Thoracic aorta (tissue), 2 donors: ENCODE measurements around the gene RHOH. TPM values are rescaled to one million over a fixed set of nuclear protein-coding genes. Genes with fewer than 3 reads are reported as not detected.

Source experiments
- ATAC-seq: fragments of 150-250 bp; one replicate; pipeline ENCODE4 v1.8.0; 2017; ENCODE audit warnings: low read depth; ENCODE audit not compliant: insufficient number of reproducible peaks, low FRiP score
- DNase-seq: peaks from one replicate; pipeline ENCODE4 v3.0.0-alpha.2; 2020; ENCODE audit warnings: low spot score
- H3K27ac ChIP-seq, 2 donors: fragments of 200-600 bp; sonication (generic); 1 replicate in 1 of 2; 2 replicates in 1 of 2; pipeline ENCODE4 v1.5.1; 2016; ENCODE audit warnings: mild to moderate bottlenecking in 2 of 2, moderate library complexity in 2 of 2
- H3K27me3 ChIP-seq: fragments of 200-600 bp; sonication (generic); replicated peaks from 2 replicates; pipeline ENCODE4 v1.6.0; 2016; ENCODE audit warnings: mild to moderate bottlenecking; ENCODE audit not compliant: insufficient read depth
- H3K36me3 ChIP-seq: fragments of 200-600 bp; sonication (generic); one replicate; pipeline ENCODE4 v1.5.1; 2016
- H3K4me1 ChIP-seq, 2 donors: fragments of 200-600 bp; sonication (generic); 1 replicate in 1 of 2; 2 replicates in 1 of 2; pipeline versions ENCODE4 v1.5.1 to v1.6.0; 2016; ENCODE audit warnings: low read depth in 2 of 2, mild to moderate bottlenecking in 1 of 2; ENCODE audit not compliant: control insufficient read depth in 1 of 2
- H3K4me3 ChIP-seq: fragments of 200-600 bp; sonication (generic); 2 replicates; pipeline ENCODE4 v1.5.1; 2016; ENCODE audit warnings: mild to moderate bottlenecking
- H3K9me3 ChIP-seq: fragments of 200-600 bp; sonication (generic); 2 replicates; pipeline ENCODE4 v1.5.1; 2016
- CTCF ChIP-seq: fragments of 200-600 bp; sonication (generic); IDR thresholded peaks from one replicate; pipeline ENCODE4 v1.5.1; 2019; ENCODE audit warnings: antibody characterized with exemption
- total RNA-seq, 2 donors: library from RNA; depleted of rRNA; stranded (reverse); fragments of >200 nt; gene quantifications; one replicate each; pipeline versions ENCODE4 v1.1.0 to v1.2.3, GENCODE V29; 2016

RHOH gene
- total RNA-seq, 2 donors from 2014 or later = 5.8 to 10.2 TPM

GRCh38 chr4:40261231-40262076 lies 64.6 kb downstream of the RHOH start:
- no peaks in the 10 kb centered on the region for H3K27me3 ChIP-seq
- no peak for DNase-seq
- H3K36me3 ChIP-seq = no peaks in the 10 kb centered on the region
- no peaks in the 10 kb centered on the region for H3K9me3 ChIP-seq
- TF ChIP-seq CTCF = no peak
- no peaks in the 10 kb centered on the region for H3K4me1 ChIP-seq
- ATAC-seq = no peak
- no peak overlapping the region for H3K4me3 ChIP-seq
- no peak overlapping the region for H3K27ac ChIP-seq

GRCh38 chr4:40262077-40262528 lies 65.3 kb downstream of the RHOH start:
- H3K27me3 ChIP-seq = no peaks in the 10 kb centered on the region
- no peak for ATAC-seq

GRCh38 chr4:40262861-40263260 lies 66.0 kb downstream of the RHOH start:
- Histone ChIP-seq H3K4me1 (no peaks in the 10 kb centered on the region), H3K4me3 (no peak overlapping the region), H3K9me3 (no peaks in the 10 kb centered on the region), H3K27ac (no peak overlapping the region), H3K27me3 (no peaks in the 10 kb centered on the region), H3K36me3 (no peaks in the 10 kb centered on the region)
- no peak for TF ChIP-seq CTCF
- ATAC-seq (no peak), DNase-seq (no peak)

More at GRCh38 chr4:40262077-40262528, 65.3 kb downstream of the RHOH start:
- no peak for DNase-seq
- H3K4me1 ChIP-seq = no peaks in the 10 kb centered on the region
- no peak overlapping the region for H3K4me3 ChIP-seq
- no peaks in the 10 kb centered on the region for H3K9me3 ChIP-seq
- no peaks in the 10 kb centered on the region for H3K36me3 ChIP-seq
- no peak for TF ChIP-seq CTCF
- no peak overlapping the region for H3K27ac ChIP-seq

- Histone ChIP-seq H3K36me3 (no peaks in the 10 kb centered on the region), H3K4me3 (no peak overlapping the region), H3K4me1 (no peaks in the 10 kb centered on the region), H3K27me3 (no peaks in the 10 kb centered on the region), H3K27ac (no peak overlapping the region), H3K9me3 (no peaks in the 10 kb centered on the region)
- DNase-seq (no peak), ATAC-seq (no peak)
- TF ChIP-seq CTCF = no peak
These were observed 67.7 kb downstream of the RHOH start for GRCh38 chr4:40264497-40264896.

GRCh38 chr4:40264995-40265909 lies 68.4 kb downstream of the RHOH start:
- TF ChIP-seq CTCF = no peak
- no peak overlapping the region for H3K27ac ChIP-seq
- no peaks in the 10 kb centered on the region for H3K4me1 ChIP-seq
- DNase-seq = no peak
- H3K27me3 ChIP-seq = no peaks in the 10 kb centered on the region
- no peaks in the 10 kb centered on the region for H3K36me3 ChIP-seq
- ATAC-seq = no peak
- H3K9me3 ChIP-seq = no peaks in the 10 kb centered on the region
- H3K4me3 ChIP-seq = no peak overlapping the region
